Measurements from ENCODE around the gene SPACA9.

Gene SPACA9

DNA sequence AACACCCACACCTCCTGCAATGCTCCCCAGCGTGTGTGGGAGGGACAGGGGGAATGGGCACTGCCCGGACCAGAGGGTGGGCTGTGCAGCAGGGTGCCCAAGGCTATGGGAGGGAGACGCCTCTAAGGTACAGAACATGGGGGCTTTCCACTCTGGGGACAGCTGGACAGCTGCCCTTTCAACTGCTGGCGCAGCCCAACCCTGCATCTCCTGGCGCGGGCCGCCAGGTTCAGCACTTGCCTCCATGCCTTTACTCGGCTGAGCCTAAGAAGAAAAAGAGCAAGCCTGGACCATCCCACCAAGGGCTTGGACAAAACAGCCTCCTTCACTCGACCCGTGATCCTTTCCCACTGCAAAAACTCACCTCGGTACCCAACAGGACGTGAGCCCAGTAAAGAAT lies 15.6 kb upstream of the SPACA9 start:
- no peak for DNase-seq

GRCh38 chr9:132864277-132864676 lies 14.4 kb upstream of the SPACA9 start:
- no peak for DNase-seq

- no peak for DNase-seq
Measured at GRCh38 chr9:132864691-132865090, 14.0 kb upstream of the SPACA9 start.

DNA sequence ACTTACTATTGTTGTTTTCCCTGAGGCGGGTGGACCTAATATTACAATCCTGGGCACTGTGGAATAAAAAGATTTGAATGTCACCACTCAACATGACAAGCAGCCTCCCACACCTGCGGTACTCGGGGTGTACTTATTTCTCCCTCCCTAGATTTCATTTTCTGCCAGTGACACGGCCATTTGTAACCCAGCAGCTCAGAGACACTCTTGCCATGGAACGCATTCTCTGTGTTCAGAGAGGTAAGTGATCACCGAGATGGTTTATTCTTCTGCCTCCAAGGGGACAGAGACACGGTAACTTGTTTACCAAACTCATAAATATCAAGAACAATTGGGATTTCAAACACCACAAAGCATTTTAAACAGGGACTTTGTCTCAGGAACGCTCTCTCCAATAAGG lies 11.8 kb upstream of the SPACA9 start:
- no peak for DNase-seq

- DNase-seq: no peak
Measured at GRCh38 chr9:132869266-132869665, 9.4 kb upstream of the SPACA9 start.

GRCh38 chr9:132873403-132873802 lies 5.3 kb upstream of the SPACA9 start:
- DNase-seq: peak in 1 of 5 donors; percentile 21

GRCh38 chr9:132875159-132875558 lies 3.5 kb upstream of the SPACA9 start:
- no peak for DNase-seq

DNA sequence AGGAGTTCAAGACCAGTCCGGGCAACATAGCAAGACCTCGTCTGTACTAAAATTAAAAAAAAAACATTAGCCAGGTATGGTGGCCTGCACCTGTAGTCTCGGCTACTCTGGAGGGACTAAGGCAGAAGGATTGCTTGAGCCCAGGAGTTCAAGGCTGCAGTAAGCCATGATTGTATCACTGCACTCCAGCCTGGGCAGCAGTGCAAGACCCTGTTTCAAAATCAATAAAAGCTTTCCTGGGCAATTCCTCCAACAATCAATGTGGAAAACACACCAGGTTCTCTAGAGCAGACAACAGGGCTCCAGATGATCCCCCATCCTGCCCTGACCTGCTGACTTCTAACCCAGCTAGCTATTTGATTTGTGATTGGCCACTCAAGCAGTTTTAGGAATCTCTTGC lies 1.8 kb upstream of the SPACA9 start:
- DNase-seq: no peak

DNA sequence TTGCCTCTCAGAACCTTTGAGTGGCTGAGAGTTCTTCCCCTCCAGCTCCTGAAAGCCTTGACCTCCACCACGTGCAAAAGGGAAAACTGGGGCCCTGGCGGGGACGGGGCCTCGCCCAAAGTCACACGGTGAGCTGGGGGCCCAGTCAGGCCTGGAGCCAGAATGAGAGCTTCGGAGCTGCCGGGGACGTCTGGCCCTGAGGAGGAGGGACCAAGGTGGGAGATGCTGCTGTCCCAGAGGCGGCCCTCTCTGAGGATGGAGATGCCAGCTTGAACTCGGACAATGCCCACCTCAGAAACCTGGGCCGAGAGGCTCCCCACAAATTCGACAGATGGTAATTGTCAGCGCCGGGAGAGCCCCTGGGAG lies 1.3 kb upstream of the SPACA9 start:
- no peak for DNase-seq

- peak; percentile 56 to 79 (median 63) for DNase-seq
Measured at GRCh38 chr9:132877824-132878694, 639 bp upstream of the SPACA9 start, which contains the start of gene AK8. AK8 (minus strand) TSS chr9:132878284; CDS start chr9:132878255, 29 bp downstream.

- DNase-seq: no peak
Measured at GRCh38 chr9:132879457-132880323, 992 bp downstream of the SPACA9 start.

DNA sequence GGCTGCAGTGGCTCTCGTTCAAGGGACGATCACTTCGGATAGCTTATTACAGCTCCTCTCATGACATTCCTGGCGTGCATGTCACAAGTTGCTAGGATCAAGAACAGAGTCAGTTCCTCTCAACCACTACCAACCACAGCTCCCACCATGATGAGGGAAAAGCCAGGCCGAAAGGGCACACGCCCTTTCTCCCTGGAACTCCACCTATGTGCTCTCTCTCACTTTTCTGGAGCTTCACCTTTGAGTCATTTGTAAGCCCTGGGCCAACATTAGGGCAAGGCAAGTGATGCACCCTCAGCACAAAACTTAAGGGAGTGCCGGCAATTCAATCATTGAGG lies 1.6 kb downstream of the SPACA9 start:
- no peak for DNase-seq

DNA sequence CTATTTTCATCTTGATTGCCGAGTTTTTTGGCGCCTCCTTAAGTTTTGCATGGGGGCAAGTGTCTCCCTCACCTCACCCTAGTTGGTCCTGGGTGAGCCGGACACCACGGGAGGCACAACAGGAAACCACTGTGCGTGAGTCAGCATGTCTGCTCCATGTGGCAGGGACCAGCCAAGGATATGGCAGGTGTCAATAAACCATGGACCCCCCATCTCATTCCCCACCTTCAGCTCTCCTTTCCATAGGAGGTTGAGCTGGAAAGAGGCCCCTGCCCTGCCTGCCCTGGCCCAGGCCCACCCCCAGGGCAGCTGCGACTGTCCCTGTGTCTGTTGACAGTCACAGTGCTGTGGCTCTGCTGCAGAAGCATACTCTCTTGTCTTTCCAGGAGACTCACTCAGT lies 3.1 kb downstream of the SPACA9 start:
- DNase-seq: no peak

GRCh38 chr9:132882616-132883015 lies 3.9 kb downstream of the SPACA9 start:
- no peak for DNase-seq

DNA sequence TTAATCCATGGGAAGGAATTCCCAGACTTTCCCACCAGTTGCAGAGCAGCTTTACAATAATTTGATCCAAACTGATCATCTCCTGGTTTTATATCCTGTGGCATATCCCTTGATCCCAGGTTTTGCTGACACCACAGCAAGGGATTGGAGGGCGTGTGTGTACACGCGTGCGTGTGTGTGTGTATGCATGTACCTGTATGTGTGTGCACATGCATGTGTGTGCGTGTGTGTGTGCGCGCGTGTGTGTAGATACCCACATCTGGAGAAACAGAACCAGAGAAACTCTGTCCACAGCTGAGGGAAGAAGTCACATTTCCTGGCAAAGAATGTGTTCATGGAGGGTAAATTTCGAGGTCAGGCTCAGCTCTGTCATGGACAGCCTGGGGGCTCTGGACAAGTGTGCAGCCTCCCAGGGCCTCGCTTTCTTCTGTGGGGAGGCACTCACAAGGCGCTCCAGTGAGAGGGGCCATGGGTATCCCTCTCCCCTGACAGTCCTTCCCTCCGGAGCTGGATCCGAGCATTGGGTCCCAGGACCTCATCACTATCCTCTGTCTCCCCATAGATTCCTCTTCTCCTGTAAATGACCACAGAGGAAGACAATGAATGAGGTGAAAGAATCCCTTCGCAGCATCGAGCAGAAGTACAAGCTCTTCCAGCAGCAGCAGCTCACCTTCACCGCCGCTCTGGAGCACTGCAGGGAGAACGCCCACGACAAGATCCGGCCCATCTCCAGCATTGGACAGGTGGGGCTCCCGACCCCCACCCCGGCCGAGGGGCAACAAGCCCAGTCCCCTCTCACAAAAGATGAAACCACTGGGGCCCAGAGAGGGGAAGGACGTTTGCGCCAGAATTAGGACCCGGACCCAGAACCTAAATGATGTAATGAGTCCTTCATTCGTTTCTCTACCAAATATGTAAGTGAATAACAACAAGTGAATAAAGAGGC lies 4.9 kb downstream of the SPACA9 start:
- no peak for DNase-seq

DNA sequence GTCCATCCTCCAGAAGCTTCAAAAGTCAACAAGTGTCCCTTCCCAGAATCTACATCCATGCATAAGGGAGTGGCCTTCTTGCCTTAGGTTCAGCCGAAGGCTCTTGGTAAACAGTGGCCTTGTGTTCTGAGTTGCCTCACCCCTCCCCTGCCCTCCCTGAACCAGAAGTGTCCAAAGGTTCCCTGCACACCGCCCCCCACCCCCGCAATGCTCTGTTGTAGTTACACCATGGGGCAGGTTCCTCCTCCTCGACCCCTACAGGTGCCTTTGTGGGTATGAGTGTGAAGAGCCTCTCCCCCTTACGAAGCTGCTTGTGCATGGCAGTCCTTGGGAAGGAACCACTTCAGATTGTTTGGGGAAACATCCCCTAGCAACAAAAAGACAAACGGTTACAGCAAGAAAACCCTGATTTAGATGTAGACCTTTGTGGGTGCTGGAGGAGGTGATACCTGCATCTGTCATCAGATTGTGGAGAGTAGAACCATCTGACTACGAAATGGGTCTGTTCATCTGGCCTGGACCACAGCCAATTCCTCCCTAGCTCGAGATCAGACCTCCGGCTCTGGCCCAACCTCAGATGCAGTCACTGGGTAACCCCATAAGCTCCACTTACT lies 7.1 kb downstream of the SPACA9 start:
- no peak for DNase-seq

DNA sequence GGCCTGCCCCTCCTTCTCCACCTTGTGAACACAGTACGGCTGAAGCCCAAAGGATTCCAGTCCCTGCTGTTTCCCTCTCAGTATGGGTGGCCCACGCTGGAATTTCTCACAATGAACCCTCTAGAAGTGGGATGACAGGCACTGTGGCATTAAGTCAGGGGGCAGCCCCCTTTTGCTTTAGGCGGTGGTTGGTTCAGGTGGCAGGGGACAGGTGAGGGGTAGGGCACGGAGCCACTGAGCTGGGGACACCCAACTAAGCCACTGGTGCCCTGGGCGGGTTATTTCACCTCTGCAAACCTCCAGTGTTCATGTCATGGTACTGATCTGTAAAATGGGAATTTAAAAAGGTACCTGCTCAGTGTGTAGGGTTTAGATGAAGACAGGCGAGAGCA lies 7.6 kb downstream of the SPACA9 start:
- DNase-seq: no peak

DNA sequence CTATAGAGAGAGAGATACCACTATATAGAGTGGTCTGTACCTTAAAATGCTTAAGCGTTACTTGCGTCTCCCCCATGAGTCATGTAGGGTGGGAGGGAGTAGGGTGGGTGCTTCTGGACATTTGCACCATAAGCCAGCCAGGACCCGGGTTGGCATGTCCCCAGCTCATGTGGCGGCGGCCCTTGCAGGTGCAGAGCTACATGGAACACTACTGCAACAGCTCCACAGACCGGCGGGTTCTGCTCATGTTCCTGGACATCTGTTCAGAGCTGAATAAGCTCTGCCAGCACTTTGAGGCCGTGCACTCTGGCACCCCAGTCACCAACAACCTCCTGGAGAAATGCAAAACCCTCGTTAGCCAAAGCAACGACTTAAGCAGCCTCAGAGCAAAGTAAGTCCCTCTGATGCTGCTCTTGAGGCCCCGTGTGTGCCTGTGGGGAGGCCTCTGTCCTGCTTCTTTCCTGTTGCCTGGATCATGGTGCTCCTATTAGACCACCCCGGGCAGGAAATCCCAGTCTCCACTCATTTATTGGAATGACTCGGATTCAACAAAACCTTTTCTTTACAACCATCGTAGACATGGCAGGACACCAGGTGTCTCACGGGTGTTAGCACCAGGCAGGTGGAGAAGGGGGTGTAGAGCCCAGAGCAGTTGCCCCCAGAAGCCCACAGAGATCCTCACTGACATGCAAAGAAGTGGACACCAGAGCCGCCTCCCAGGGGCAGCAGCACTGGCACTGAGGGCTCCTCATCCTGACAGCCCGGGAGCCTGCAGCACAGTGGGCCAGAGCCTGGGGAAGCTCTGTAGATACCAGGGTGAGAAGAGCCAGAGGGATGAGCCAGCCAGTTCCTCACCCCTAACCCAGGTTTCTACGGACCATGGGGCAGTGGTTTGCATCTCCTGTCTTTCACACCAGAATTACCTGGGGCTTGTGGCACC lies 8.8 kb downstream of the SPACA9 start:
- DNase-seq: no peak

- no peak for DNase-seq
Measured at GRCh38 chr9:132888151-132888550, 9.5 kb downstream of the SPACA9 start.

DNA sequence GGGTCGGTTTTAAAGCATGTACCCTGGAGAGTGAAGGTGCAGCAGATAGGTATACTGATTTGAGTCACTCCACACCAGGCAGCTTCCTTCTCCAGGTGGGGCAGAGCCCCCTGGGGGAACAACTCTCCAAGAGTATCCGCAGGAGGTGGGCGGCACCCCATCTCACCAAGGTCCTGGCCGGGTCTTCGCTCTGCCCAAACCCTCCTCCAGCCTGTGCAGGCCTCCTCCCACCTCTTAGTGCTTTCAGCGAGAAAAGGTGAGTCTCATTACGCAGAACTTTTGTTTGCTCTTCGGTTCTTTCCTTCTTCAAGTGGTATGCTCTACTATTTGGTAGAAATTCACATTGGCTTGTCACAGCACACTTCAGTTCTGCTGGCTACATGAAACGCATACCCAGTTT lies 13.7 kb downstream of the SPACA9 start:
- no peak for DNase-seq

DNA sequence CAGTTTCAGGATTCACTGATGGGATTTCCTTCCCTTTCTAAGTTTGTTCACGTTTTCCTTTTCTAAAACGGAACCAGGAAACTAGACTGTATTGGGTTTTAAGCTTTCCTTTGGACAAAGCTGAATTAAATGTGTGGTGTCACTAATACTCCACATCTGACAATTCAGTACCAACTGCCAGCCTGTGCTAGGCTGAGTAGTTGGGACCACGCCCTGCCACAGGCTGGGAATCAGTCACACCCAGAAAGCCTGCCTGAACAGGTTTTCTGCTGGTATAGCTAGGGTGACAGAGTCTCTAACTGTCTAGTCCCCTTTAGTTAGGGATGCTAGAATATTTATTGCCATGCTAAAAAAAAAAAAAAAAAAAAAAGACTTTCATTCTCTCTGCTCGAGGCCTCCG lies 15.6 kb downstream of the SPACA9 start:
- no peak for DNase-seq

All from T-helper 1 cell (primary cell).